Ascending aorta (tissue), 2 donors: ENCODE data around the gene IRAK2. TPM values are rescaled to one million over a fixed set of nuclear protein-coding genes. Genes with fewer than 3 reads are reported as not detected.

Experiments used
- DNase-seq, 2 donors: peaks; one replicate each; pipeline ENCODE4 v3.0.0-alpha.2; 2019; ENCODE audit warnings: low spot score in 2 of 2
- H3K27ac ChIP-seq, 2 donors: fragments of 200-600 bp; sonication (generic); one replicate each; pipeline ENCODE4 v1.5.1; 2016 to 2017; ENCODE audit warnings: mild to moderate bottlenecking in 1 of 2
- H3K27me3 ChIP-seq: fragments of 200-600 bp; sonication (generic); one replicate; pipeline ENCODE4 v1.5.1; 2017
- H3K36me3 ChIP-seq, 2 donors: fragments of 200-600 bp; sonication (generic); one replicate each; pipeline ENCODE4 v1.5.1; 2016
- H3K4me1 ChIP-seq, 2 donors: fragments of 200-600 bp; sonication (generic); one replicate each; pipeline ENCODE4 v1.5.1; 2016 to 2017; ENCODE audit warnings: mild to moderate bottlenecking in 1 of 2
- H3K4me3 ChIP-seq, 2 donors: fragments of 200-600 bp; sonication (generic); one replicate each; pipeline ENCODE4 v1.5.1; 2016 to 2017; ENCODE audit warnings: mild to moderate bottlenecking in 1 of 2
- H3K9me3 ChIP-seq, 2 donors: fragments of 200-600 bp; sonication (generic); one replicate each; pipeline ENCODE4 v1.5.1; 2016
- intact Hi-C: fragments of 100-400 bp; cut with DNase I; formaldehyde crosslinking; loops from one replicate; pipeline ENCODE4 v1.15.1; 2023
- total RNA-seq: library from RNA; depleted of rRNA; stranded (reverse); fragments of >200 nt; gene quantifications from one replicate; pipeline ENCODE4 v1.1.0, GENCODE V29; 2016
- TF ChIP-seq, protein P1 (sequence below), 3 experiments: fragments of 200-600 bp in 2 of 3; fragments of 450-650 bp in 1 of 3; sonication (generic) in 2 of 3; IDR thresholded peaks; one replicate each; pipeline ENCODE4 v1.5.1; 2016 to 2019; ENCODE audit warnings: antibody characterized with exemption in 3 of 3, mild to moderate bottlenecking in 1 of 3, moderate library complexity in 1 of 3

Gene IRAK2
- total RNA-seq, 1 donor from 2014 or later = 1.3 TPM

DNA sequence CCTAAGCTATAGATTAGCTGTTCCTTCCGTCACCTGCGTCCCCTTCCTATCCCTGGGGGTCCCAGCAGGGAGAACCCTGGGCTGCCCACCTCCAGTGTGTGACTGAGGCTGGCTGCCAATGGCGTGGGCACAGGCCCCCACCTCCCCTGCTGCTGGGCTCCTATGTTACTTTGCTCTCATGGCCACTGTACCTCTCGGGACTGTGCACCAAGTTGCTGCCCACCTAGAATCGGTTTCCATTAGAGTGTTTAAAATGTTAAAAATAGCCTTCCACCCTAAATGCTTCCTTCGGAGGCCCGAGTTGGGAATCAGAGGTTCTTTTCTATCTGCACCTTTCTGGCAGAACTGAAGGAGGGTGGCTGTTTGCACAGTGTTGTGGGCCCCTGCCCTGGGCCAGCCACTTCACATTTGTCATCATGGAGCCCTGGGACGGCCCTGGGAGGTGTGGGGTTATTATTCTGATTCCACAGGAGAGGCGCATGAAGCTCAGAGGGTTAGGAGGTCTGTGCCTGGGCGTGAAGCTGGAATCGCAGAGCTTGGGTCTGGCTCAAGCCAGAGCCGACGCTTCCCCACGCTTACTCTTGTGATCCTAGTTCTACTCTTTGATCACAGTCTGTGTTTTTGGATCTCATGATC, 29.1 kb downstream of the IRAK2 start:
- Histone ChIP-seq H3K36me3 (no peaks in the 10 kb centered on the region), H3K9me3 (no peaks in the 10 kb centered on the region), H3K4me3 (no peak overlapping the region), H3K27me3 (no peaks in the 10 kb centered on the region), H3K27ac (peak overlapping the region; percentile 84 to 94), H3K4me1 (peaks cover 37 to 69% of the 10 kb centered on the region in 2 donors)
- intact Hi-C loops = loop anchor here (2.0 kb wide), 1 partner anchor 29 kb away; the partner anchor contains the start of gene IRAK2
- no peak for DNase-seq
- TF ChIP-seq, protein P1, sequence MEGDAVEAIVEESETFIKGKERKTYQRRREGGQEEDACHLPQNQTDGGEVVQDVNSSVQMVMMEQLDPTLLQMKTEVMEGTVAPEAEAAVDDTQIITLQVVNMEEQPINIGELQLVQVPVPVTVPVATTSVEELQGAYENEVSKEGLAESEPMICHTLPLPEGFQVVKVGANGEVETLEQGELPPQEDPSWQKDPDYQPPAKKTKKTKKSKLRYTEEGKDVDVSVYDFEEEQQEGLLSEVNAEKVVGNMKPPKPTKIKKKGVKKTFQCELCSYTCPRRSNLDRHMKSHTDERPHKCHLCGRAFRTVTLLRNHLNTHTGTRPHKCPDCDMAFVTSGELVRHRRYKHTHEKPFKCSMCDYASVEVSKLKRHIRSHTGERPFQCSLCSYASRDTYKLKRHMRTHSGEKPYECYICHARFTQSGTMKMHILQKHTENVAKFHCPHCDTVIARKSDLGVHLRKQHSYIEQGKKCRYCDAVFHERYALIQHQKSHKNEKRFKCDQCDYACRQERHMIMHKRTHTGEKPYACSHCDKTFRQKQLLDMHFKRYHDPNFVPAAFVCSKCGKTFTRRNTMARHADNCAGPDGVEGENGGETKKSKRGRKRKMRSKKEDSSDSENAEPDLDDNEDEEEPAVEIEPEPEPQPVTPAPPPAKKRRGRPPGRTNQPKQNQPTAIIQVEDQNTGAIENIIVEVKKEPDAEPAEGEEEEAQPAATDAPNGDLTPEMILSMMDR (IDR thresholded peaks at IDR 0.05) = no peak

DNA sequence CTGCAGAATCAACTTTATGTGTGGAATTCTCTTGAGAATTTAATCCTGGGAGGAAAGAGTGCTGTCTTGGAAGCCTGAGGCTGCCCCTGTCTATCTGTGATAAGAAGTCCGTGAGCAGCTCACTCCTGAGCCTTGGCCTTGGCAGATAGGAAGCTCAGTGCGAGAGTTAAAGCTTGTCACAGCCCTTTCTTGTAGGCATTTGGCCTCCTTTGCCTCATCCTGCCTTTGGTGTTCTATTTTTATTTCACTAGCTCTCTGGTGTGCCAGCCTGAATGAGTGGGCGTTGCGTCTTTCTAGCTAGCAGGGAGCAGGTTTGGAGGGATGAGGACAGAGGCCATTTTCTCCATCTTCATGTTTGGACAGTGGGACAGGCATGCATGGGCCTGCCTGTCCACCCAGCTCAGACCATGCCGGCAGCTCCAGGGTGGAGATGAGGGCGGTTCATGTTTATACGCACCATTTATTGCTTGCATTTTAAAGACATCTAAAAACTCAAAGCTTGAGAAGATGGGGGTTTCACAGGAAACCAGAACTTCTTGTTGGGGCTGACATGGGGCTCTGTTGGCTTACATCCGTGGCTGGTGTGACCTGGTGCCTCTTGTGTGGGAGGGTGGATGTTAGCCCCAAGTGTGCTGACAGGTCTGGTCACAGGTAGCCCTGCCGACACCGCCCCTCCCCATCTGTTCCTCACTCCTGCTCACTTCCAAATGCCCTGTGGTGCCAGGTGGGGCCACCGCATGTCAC, 29.8 kb downstream of the IRAK2 start:
- peak in 1 of 2 donors; percentile 86 for DNase-seq
- Histone ChIP-seq H3K36me3 (no peaks in the 10 kb centered on the region), H3K27me3 (no peaks in the 10 kb centered on the region), H3K4me3 (no peak overlapping the region), H3K9me3 (no peaks in the 10 kb centered on the region), H3K4me1 (peaks cover 33 to 69% of the 10 kb centered on the region in 2 donors), H3K27ac (peak overlapping the region; percentile 84 to 94)
- intact Hi-C loops = no loop called here
- TF ChIP-seq, protein P1 (IDR thresholded peaks at IDR 0.05) = no peak

DNA sequence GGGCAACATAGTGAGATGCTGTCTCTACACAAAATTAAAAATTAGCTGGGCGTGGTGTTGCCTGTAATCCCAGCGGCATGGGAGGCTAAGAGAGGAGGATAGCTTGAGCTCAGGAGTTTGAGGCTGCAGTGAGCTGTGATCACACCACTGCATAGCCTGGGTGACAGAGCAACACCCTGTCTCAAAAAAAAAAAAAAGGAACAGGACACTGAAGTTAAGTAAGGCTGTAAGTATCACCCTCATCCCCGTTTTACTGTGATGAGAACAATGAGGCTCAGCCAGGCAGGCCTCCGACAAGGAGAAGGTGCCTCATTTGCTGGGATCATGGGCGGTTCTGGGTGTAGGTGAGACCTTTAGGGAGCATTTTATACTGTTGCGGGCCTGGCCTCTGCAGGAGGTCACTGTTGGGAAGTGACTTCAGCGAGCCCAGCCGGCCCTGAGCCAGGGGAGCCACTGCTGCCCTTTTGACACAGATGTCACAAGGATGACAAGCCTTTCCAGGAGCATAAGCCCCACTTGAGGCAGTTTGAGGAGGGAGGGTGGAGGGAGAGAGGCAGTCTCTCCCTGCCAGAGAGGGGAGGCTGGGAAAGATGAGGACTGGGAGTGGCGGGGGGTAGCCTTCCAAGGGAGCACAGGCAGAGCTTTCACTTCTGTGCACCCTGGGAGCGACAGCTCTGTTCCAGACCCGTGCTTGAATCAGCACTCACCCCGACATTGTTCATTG, 30.8 kb downstream of the IRAK2 start:
- Histone ChIP-seq H3K36me3 (peaks cover 0 to 1% of the 10 kb centered on the region in 2 donors), H3K4me1 (peaks cover 26 to 60% of the 10 kb centered on the region in 2 donors), H3K27ac (peak overlapping the region; percentile 84 to 94), H3K27me3 (no peaks in the 10 kb centered on the region), H3K9me3 (no peaks in the 10 kb centered on the region), H3K4me3 (no peak overlapping the region)
- TF ChIP-seq, protein P1 (IDR thresholded peaks at IDR 0.05) = no peak
- intact Hi-C loops = no loop called here
- DNase-seq = no peak

DNA sequence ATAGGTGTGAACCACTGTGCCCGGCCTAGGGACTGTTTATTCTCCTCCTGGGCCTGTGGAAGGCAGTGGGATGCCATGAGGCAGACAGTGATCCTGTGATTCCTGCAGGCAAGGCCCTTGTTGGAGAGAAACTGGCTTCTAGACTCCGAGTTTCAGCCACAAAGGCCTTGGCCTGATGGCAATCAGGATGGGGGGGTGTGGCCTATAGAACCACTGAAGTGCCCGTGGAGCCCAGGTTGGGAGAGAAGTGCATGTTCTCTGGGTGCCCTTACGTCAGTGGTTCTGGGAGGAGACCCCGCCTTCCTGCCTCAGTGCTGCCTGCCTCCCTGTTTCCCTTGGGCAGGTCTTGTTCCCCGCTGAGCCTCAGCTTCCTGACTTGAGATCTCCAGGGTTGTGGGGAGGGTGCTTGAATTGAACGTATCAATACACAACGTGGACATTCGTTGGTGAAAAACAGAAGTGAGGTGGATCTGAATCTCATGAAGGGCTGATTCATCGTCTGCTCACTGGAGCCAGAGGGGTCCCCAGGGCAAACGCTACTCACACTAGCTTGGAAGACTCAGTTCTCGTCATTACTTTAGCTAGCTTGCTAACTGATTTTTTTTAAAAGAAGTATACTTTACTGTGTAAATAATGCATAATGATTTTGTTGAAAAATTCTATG, 31.8 kb downstream of the IRAK2 start:
- H3K27ac ChIP-seq = peak overlapping the region; percentile 84 to 94
- intact Hi-C loops = no loop called here
- H3K27me3 ChIP-seq = no peaks in the 10 kb centered on the region
- no peak overlapping the region for H3K4me3 ChIP-seq
- TF ChIP-seq, protein P1 (IDR thresholded peaks at IDR 0.05) = no peak
- peaks cover under 1 to 10% of the 10 kb centered on the region in 2 donors for H3K36me3 ChIP-seq
- DNase-seq = no peak
- H3K4me1 ChIP-seq = peaks cover 21 to 51% of the 10 kb centered on the region in 2 donors
- no peaks in the 10 kb centered on the region for H3K9me3 ChIP-seq

DNA sequence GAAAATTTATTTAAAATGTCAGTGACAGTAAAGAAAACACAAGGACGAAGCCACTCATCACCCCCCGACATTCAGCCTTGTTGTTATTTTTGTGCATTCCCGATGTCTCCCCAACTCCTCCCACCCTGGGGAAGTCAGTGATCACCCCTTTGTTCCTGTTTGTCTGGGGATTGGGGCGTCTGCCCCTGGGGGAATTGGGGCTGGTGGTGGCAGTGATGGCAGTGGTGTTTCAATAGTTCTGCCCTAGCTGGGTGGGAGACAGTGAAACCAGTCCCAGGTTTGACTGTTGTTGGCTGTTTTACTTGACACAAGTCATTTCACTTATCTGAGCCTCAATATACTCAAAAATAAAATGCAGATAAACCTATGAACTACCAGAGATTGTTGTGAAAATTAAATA, 33.5 kb downstream of the IRAK2 start:
- DNase-seq = no peak
- intact Hi-C loops = no loop called here
- Histone ChIP-seq H3K4me3 (no peak overlapping the region), H3K36me3 (peaks cover 5 to 13% of the 10 kb centered on the region in 2 donors), H3K27ac (peak overlapping the region in 1 of 2 donors; percentile 32), H3K9me3 (no peaks in the 10 kb centered on the region), H3K4me1 (peaks cover 15 to 36% of the 10 kb centered on the region in 2 donors), H3K27me3 (no peaks in the 10 kb centered on the region)
- TF ChIP-seq, protein P1 (IDR thresholded peaks at IDR 0.05) = no peak
